CD4-positive, alpha-beta T cell treated with Interleukin-6 for 4 hours (primary cell): ENCODE results near the gene GSG1.
"Not testable (repeated sequence)": the region's sequence is repeated elsewhere in the genome, so short reads cannot be mapped to it uniquely, and the experiment has no call there.

Source experiments
- DNase-seq: peaks from one replicate; pipeline ENCODE4 v3.0.0-alpha.2; 2020; ENCODE audit warnings: mixed read lengths

The GSG1 gene

GRCh38 chr12:13088496-13088895 lies 15.0 kb downstream of the GSG1 start:
- no peak for DNase-seq

GRCh38 chr12:13087766-13088165 lies 15.7 kb downstream of the GSG1 start:
- DNase-seq, result no peak

DNA sequence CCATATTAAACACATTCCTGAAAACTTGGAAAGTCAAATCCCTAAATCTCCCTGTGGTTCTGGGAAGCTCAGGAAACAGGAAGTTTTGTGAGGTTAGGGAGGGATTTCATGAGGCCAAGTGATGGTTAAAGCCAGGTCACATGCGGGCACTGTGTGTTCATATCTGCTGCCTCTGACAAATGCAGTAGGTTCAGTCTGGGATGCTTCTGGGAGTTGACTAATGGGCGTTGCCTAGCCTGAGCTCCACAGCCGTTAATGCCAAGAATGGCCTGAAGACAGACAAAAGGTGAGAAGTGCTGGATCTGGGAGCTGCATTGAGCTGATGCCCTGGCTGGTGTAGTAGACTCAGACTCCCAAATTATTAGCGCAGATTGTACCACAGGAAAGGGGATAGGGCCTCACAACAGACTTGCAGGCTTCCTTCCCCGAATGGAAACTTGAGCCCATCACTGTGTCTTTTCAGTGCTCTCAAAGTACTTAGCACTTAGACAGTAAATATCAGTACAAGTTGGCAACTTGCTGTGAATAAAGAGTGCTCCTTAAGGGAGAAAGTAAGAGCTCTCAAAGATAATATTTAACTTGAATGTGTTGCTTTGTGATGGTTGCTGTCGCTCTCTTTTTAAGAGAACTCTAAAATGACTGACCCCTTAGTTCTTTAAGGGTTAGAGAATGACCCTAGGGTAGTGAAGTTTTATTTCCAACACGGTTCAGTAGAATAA lies 17.3 kb downstream of the GSG1 start:
- DNase-seq, result no peak

DNA sequence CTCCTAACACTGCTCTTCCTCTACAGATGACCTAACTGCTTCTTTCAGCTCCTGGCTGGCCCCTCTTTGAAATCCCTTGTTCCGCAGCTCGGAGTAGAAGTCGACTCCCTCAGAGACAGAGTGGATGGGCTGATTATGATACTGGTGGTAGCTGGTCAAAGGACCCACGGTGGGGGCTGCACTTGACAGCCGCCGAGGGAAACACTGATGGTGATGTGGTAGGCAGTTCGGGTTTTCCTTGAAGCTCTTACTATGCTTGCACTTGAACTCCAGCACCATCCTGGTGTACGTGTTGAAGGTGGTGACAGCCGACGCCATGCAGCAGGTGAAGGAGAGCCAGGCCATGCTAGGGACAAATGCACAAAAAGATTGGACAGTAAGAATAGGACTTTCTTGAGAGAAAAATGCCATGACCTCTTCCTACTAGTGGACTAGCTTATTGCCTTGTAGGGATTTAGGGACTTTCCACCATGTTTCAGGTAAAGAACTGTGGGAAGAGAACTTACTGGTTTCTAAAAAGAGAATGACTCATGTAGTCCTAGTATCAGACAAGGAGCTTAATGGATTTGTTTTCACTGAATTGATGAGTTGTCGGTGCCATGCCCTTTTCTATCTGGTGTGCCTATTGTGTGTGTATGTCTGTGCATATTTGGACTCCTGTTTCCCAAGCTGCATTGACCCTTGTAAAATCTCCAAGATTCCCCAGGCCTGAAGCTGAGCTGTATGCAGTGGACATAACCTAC lies 18.4 kb downstream of the GSG1 start:
- no peak for DNase-seq

- DNase-seq, result not testable (repeated sequence)
These were observed 19.8 kb downstream of the GSG1 start for GRCh38 chr12:13083638-13084037.

DNA sequence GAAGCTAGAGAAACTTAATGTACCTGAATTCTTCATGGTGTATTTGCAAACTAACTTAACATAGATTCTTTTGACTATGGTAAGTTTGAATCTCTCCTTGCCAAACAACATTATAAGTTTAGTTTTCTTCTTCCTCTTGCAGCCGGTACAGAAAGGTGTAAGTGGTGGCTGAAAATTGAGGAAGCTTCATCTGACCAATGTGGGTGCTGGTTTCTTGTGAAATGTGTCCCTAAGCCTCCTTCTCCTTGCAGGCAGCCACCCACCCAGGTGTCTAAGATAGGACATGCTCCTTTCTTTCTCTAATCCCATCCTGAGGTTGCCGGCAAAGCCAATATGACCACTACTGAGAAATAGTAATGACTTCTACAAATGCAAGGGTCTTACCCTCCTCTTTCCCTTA lies 20.6 kb downstream of the GSG1 start:
- DNase-seq, result no peak

DNA sequence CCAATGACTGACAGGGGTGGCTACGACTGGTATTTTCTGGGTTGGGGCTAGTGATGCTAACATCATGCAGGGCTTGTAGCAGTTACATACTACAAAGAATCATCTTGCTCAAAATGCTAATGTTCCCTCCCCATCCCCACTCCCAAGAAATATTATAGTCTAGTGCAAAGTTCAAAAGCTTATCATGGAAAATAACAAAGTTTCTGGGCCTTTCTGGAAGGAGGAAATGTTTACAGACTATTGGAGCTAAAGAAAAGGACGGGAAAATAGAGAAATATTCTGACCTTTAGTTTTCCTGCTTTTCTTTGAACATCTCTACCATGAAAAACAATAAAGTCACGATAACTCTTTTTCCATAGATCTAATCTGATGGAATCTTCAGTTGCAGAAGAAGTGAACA lies 23.2 kb downstream of the GSG1 start:
- DNase-seq, result no peak

DNA sequence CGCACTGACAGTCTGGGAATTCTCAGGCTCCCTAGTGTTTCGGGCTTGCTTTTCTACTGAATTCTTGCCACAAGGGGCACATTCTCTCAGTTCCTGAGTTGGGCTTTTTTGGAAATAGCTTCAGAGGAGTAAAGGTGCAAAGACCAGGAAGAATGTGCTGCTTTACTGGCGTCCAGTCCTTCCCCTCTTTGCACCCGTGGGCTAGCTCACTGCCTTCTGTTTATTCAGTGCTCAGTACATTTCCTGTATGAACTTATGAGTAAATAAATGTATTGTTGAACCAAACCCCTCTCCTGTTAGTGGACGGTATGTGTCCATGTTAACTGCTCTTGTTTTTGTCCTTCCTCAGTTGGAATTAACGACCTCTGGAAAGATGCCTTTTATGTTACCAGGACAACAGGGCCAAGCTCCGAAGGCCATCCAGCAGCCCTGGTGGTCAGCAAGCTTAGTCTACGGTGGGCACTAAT lies 24.0 kb downstream of the GSG1 start:
- DNase-seq, result no peak

GRCh38 chr12:13075786-13076570 lies 27.5 kb downstream of the GSG1 start:
- no peak for DNase-seq

DNA sequence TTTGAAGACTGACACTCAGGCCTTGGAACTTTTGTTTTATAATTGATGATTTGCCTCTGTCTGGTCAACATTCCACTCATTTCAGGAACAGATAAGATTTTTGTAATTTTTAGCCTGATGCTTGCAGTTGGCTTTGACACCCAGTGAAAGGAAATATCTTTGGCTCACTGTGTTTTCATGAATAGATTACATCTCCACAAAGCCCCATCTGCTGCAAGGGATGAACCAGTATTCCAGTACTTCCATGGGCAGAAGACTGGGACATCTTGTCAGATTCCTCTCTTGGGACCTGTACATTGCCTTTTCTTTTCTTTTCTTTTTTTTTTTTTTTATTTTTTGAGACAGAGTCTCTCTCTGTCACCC lies 28.4 kb downstream of the GSG1 start:
- no peak for DNase-seq

DNA sequence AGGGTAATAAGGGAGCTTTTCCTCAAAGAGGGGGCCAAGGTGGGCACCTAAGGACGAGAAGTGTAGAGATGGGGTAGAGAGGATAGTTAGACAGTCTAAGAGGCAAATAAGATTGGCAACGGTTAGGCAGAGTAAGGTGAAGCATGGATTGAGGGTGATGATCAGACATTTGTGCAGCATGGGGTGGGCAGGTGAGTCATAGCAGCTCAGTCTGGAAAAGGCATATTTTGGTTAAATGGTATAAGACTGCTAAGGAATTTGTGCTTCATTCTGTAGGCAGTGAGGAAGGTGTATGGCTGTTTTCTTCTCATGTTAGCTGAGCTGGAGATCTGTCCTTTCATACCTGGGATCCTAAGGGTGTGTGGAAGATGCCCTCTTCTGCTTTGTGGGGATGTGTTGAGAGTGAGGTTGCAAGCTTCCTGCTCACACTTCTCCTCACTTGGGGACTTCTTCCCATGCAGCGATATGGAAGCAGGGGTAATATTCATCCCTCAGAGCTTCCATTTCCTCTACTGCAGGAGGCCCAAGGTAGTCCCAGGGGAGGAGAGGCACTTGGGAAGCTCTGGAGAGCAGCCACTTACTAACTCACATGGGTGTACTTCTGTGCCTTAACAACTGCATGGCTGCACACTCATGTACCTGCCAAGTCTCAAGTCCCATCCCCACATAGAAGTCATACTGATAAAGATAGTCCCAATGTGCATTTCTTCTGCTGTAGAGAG lies 28.9 kb downstream of the GSG1 start:
- no peak for DNase-seq

GRCh38 chr12:13073173-13073572 lies 30.3 kb downstream of the GSG1 start:
- DNase-seq, result no peak

DNA sequence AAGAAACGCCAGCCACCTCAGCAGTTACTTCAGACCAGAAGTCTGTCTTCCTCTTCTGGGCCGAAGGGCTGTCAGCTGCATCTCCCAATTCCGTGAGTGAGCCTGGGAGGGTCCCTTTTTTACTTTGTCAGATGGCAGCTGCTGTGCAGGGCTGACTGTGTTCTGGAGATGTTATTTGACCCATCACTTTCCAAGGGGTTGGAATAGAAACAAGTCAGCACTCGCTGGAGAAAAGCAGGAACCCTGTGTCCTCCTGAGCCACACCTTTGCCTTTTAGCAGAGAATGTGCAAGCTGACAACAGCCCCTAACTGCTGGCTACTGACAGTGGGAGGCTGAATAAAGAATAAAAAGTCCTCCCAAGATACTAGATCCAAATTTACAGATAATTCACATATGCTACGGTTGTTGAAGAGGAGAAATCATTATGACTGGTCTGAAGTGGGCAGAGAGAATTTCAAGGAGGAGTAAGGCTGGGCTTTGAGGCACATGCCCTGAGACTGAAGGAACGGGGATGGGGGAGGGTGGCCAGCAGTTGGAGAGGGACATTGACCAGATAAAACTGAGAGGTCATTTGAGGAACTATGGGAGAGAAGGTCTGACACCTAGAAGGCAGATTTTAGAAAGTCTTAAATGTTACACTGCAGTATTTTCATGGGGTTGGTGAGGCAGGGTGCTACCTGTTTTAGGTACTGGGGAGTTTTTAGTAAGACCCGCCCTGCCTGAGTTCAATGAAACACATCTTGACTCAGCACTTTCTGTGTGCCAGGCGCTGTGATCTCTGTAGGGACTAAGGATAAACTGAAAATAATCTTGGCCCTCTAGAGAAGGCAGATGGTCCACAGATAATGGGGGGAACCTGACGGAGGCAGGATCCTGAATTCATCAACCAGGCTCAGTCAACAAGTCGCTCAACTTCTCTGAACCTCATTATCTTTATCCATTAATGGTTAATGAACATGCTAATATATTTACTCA lies 31.9 kb downstream of the GSG1 start:
- DNase-seq, result no peak

DNA sequence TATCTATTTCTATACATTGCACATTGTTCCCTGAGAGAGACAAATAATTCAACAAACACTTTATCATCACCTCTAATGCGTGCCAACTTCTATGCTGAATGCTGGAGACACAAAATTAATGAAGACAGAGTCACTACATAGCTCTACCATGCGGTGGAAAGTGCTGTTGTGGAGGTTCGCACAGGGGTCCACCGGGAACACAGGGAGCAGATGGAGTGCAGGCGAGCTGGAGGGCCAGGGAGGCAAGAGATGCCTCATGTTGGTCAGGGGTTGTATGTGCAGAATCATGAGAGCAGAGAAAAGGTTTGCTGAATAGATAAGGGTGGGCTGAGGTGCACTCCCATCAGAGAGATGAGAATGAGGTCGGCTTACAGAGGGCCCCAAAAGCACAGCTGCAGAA lies 34.1 kb downstream of the GSG1 start:
- DNase-seq, result no peak

DNA sequence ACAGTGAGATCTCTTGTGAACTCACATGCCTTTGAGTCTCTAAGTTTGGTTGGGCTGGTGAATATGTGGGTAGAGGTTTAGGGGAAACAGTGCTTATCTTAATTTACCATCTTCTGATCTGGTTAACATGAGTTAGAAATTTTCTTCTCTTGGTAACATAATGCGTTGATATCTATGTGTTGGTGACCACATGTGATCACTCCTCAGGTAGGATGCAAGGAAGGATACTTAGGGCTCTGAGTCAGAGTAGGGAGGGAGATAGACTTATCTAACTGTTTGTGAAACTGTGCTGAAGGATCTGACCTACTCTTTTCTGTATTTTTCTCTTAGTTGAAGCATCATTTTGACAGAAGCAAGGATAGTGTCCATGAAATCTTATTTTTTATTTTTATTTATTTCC lies 36.1 kb downstream of the GSG1 start:
- no peak for DNase-seq

GRCh38 chr12:13066459-13066858 lies 37.0 kb downstream of the GSG1 start:
- no peak for DNase-seq

- no peak for DNase-seq
These were observed 37.5 kb downstream of the GSG1 start for GRCh38 chr12:13066014-13066413.

DNA sequence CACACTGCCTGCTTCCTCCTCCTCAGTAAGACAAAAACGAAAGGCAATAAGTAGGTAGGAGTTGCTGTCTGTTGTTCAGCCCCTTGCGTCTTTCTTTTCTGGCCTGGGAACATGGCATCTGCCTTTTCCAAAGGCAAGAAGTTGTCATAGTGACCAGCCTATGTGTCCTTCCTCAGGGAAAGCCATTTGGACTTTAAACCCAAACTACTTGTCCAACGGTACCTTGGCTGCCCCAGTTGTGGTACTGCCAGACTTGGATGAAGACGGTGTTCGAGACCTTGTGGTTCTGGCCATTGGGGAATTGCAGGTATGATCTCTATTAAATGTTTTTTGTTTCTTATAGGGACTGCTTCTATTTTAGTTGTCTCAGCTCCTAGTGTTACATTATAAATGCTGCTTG lies 40.8 kb downstream of the GSG1 start:
- no peak for DNase-seq

DNA sequence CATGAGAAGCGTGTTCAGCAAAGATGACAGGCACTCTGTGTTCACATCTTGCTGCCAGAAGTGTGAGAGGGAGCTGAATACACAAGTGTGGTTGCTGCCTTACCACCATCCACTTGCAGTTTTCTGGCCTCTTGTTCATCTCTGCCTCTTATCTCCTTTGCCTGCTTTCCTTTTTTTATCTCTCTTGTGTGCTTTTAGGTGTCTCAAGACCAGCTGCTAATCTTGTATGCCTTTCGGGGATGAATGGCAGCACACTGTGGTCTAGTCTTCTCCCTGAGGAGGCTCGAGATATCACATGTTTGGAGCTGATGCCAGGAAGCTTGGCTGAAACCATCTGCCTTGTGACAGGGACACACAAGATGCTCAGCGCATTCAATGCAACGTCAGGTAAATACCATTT lies 42.1 kb downstream of the GSG1 start:
- DNase-seq, result no peak

GRCh38 chr12:13060581-13060980 lies 42.9 kb downstream of the GSG1 start:
- DNase-seq, result no peak

DNA sequence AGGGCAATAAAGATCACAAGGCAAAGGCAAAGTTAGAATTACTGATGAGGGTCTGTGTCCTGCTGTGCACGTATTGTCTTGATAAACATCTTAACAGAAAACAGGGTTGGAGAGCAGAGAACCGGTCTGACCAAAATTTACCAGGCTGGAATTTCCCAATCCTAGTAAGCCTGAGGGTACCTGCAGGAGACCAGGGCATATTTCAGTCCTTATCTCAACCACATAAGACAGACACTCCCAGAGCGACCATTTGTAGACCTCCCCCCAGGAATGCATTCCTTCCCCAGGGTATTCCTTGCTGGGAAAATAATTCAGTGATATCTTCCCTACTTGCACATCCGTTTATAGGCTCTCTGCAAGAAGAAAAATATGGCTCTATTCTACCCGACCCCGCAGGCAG lies 49.9 kb downstream of the GSG1 start:
- DNase-seq, result not testable (repeated sequence)

- no peak for DNase-seq
These were observed 51.0 kb downstream of the GSG1 start for GRCh38 chr12:13052421-13052820.
